C4-2B (cell line): ENCODE measurements around the gene VSTM2L.

ENCODE experiments used
- H3K27ac ChIP-seq: fragments of 450-650 bp; 2 replicates; pipeline ENCODE4 v1.5.1; 2017
- CTCF ChIP-seq: fragments of 450-650 bp; conservative IDR thresholded peaks from 2 replicates; pipeline ENCODE4 v1.5.1; 2017; ENCODE audit warnings: mild to moderate bottlenecking
- ZFX ChIP-seq: fragments of 450-650 bp; IDR thresholded peaks from 2 replicates; pipeline ENCODE4 v1.6.1; 2017

VSTM2L gene

GRCh38 chr20:37931153-37931922 is 28.4 kb downstream of the VSTM2L start:
- H3K27ac ChIP-seq = no peak overlapping the region
- no peak for TF ChIP-seq ZFX
- TF ChIP-seq CTCF = no peak

GRCh38 chr20:37932074-37932473 is 29.1 kb downstream of the VSTM2L start:
- no peak for TF ChIP-seq CTCF
- TF ChIP-seq ZFX = no peak
- H3K27ac ChIP-seq = no peak overlapping the region

GRCh38 chr20:37932919-37933318 is 30.0 kb downstream of the VSTM2L start:
- no peak for TF ChIP-seq ZFX
- TF ChIP-seq CTCF = no peak
- no peak overlapping the region for H3K27ac ChIP-seq

- no peak for TF ChIP-seq CTCF
- TF ChIP-seq ZFX = no peak
- no peak overlapping the region for H3K27ac ChIP-seq
These were observed 31.1 kb downstream of the VSTM2L start for GRCh38 chr20:37933786-37934633.

GRCh38 chr20:37934634-37935375 is 31.9 kb downstream of the VSTM2L start:
- no peak overlapping the region for H3K27ac ChIP-seq
- TF ChIP-seq ZFX = no peak

- no peak overlapping the region for H3K27ac ChIP-seq
- no peak for TF ChIP-seq ZFX
- no peak for TF ChIP-seq CTCF
These were observed 32.5 kb downstream of the VSTM2L start for GRCh38 chr20:37935435-37935834.

- no peak for TF ChIP-seq ZFX
- TF ChIP-seq CTCF = no peak
- H3K27ac ChIP-seq = no peak overlapping the region
These were observed 33.1 kb downstream of the VSTM2L start for GRCh38 chr20:37936041-37936440.
